H1 (cell line): ENCODE data around the gene ADAMTS3. TPM values are rescaled to one million over a fixed set of nuclear protein-coding genes. Genes with fewer than 3 reads are reported as not detected.

Experiments used
- polyA plus RNA-seq, 7 experiments: library from polyadenylated mRNA; depleted of rRNA in 3 of 7; stranded (reverse) in 5 of 7; unstranded in 2 of 7; fragments of >200 nt in 5 of 7; fragments of 200-250 nt in 2 of 7; gene quantifications; 1 replicate in 5 of 7; 2 replicates in 1 of 7; 4 replicates in 1 of 7; pipeline versions ENCODE4 v1.2.1 to v1.2.3, GENCODE V29; 2011 to 2013; ENCODE audit warnings: missing spikeins in 2 of 7, mixed read lengths in 2 of 7
- total RNA-seq: library from RNA; stranded (reverse); fragmentation: NEBNext Ultra II Directional; extraction: Animal tissue kit (Norgen Biotek cat#: 25700); gene quantifications from 2 replicates; pipeline ENCODE4 v1.2.1, GENCODE V29; 2021
- TF ChIP-seq, protein P1 (sequence below): fragments of 300-600 bp; sonication (generic); IDR thresholded peaks from 2 replicates; pipeline ENCODE4 v1.7.1; 2012; ENCODE audit warnings: low read length, moderate library complexity, mild to moderate bottlenecking, inconsistent platforms; ENCODE audit not compliant: insufficient replicate concordance

Gene ADAMTS3
- total and polyA plus RNA-seq, 2 of the 8 experiments (the other 6 are each of a cell fraction or from before 2014, with no cell fraction given), result 1.3 to 3.4 TPM

DNA sequence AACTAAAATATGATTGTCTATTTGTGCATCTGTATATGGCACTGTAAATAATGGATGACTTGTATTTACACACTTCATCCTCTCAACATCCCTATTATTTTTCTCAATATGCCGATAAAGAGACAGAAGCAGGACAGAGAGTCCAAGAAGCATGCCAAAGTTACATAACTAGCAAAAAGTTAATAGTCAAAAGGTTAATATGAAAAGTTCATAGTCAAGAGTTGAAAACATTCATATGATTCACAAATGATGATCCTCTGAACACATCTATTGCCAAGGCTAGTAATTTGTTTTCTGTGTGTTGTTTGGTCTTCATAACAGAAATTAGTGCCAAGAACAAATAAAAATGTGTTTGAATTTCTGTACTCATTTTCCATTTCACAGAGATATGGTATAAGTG is 231.0 kb downstream of the ADAMTS3 start (continued):
- TF ChIP-seq, protein P1, sequence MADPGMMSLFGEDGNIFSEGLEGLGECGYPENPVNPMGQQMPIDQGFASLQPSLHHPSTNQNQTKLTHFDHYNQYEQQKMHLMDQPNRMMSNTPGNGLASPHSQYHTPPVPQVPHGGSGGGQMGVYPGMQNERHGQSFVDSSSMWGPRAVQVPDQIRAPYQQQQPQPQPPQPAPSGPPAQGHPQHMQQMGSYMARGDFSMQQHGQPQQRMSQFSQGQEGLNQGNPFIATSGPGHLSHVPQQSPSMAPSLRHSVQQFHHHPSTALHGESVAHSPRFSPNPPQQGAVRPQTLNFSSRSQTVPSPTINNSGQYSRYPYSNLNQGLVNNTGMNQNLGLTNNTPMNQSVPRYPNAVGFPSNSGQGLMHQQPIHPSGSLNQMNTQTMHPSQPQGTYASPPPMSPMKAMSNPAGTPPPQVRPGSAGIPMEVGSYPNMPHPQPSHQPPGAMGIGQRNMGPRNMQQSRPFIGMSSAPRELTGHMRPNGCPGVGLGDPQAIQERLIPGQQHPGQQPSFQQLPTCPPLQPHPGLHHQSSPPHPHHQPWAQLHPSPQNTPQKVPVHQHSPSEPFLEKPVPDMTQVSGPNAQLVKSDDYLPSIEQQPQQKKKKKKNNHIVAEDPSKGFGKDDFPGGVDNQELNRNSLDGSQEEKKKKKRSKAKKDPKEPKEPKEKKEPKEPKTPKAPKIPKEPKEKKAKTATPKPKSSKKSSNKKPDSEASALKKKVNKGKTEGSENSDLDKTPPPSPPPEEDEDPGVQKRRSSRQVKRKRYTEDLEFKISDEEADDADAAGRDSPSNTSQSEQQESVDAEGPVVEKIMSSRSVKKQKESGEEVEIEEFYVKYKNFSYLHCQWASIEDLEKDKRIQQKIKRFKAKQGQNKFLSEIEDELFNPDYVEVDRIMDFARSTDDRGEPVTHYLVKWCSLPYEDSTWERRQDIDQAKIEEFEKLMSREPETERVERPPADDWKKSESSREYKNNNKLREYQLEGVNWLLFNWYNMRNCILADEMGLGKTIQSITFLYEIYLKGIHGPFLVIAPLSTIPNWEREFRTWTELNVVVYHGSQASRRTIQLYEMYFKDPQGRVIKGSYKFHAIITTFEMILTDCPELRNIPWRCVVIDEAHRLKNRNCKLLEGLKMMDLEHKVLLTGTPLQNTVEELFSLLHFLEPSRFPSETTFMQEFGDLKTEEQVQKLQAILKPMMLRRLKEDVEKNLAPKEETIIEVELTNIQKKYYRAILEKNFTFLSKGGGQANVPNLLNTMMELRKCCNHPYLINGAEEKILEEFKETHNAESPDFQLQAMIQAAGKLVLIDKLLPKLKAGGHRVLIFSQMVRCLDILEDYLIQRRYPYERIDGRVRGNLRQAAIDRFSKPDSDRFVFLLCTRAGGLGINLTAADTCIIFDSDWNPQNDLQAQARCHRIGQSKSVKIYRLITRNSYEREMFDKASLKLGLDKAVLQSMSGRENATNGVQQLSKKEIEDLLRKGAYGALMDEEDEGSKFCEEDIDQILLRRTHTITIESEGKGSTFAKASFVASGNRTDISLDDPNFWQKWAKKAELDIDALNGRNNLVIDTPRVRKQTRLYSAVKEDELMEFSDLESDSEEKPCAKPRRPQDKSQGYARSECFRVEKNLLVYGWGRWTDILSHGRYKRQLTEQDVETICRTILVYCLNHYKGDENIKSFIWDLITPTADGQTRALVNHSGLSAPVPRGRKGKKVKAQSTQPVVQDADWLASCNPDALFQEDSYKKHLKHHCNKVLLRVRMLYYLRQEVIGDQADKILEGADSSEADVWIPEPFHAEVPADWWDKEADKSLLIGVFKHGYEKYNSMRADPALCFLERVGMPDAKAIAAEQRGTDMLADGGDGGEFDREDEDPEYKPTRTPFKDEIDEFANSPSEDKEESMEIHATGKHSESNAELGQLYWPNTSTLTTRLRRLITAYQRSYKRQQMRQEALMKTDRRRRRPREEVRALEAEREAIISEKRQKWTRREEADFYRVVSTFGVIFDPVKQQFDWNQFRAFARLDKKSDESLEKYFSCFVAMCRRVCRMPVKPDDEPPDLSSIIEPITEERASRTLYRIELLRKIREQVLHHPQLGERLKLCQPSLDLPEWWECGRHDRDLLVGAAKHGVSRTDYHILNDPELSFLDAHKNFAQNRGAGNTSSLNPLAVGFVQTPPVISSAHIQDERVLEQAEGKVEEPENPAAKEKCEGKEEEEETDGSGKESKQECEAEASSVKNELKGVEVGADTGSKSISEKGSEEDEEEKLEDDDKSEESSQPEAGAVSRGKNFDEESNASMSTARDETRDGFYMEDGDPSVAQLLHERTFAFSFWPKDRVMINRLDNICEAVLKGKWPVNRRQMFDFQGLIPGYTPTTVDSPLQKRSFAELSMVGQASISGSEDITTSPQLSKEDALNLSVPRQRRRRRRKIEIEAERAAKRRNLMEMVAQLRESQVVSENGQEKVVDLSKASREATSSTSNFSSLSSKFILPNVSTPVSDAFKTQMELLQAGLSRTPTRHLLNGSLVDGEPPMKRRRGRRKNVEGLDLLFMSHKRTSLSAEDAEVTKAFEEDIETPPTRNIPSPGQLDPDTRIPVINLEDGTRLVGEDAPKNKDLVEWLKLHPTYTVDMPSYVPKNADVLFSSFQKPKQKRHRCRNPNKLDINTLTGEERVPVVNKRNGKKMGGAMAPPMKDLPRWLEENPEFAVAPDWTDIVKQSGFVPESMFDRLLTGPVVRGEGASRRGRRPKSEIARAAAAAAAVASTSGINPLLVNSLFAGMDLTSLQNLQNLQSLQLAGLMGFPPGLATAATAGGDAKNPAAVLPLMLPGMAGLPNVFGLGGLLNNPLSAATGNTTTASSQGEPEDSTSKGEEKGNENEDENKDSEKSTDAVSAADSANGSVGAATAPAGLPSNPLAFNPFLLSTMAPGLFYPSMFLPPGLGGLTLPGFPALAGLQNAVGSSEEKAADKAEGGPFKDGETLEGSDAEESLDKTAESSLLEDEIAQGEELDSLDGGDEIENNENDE, result no peak
- TF ChIP-seq, all 59 proteins: peak for 0
